Right renal pelvis (tissue), 4 donors: ENCODE measurements around the gene MYH3. TPM values are rescaled to one million over a fixed set of nuclear protein-coding genes. Genes with fewer than 3 reads are reported as not detected.
A peak's percentile ranks its signal among the peaks of the same experiment; 100 is the strongest.

Experiments
- DNase-seq, 4 donors: peaks; one replicate each; pipeline ENCODE4 v3.0.0-alpha.2; 2013; ENCODE audit warnings: low read depth in 4 of 4, low spot score in 3 of 4, missing footprints in 1 of 4
- polyA plus RNA-seq, 4 donors: library from polyadenylated mRNA; unstranded; fragments of 120-200 nt; gene quantifications; one replicate each; pipeline ENCODE4 v1.2.1, GENCODE V29; 2013; ENCODE audit not compliant: insufficient read length in 4 of 4

MYH3 gene
- polyA plus RNA-seq, 4 donors: 2.6 to 4.7 (median 3.1) TPM

- DNase-seq: peak in 3 of 4 donors; percentile 43 to 47 (median 47)
Observed at GRCh38 chr17:10616502-10617119, 40.5 kb downstream of the MYH3 start.

- peak; percentile 50 to 70 (median 60) for DNase-seq
Observed at GRCh38 chr17:10614536-10615155, 42.5 kb downstream of the MYH3 start.

- no peak for DNase-seq
Observed at GRCh38 chr17:10613775-10614513, 43.2 kb downstream of the MYH3 start.

GRCh38 chr17:10612957-10613744, 44.0 kb downstream of the MYH3 start:
- no peak for DNase-seq

- DNase-seq: no peak
Observed at GRCh38 chr17:10610884-10611283, 46.2 kb downstream of the MYH3 start.

- DNase-seq: no peak
Observed at GRCh38 chr17:10608244-10608643, 48.9 kb downstream of the MYH3 start.

- DNase-seq: no peak
Observed at GRCh38 chr17:10606110-10606509, 51.0 kb downstream of the MYH3 start.

GRCh38 chr17:10605221-10605783, 51.8 kb downstream of the MYH3 start:
- DNase-seq: no peak

- DNase-seq: no peak
Observed at GRCh38 chr17:10604521-10604920, 52.6 kb downstream of the MYH3 start.

GRCh38 chr17:10603931-10604330, 53.2 kb downstream of the MYH3 start:
- DNase-seq: no peak

GRCh38 chr17:10600571-10600970, 56.5 kb downstream of the MYH3 start:
- no peak for DNase-seq

GRCh38 chr17:10598621-10599020, 58.5 kb downstream of the MYH3 start:
- no peak for DNase-seq

GRCh38 chr17:10589553-10590145, 67.5 kb downstream of the MYH3 start:
- no peak for DNase-seq

- no peak for DNase-seq
Observed at GRCh38 chr17:10585529-10585928, 71.6 kb downstream of the MYH3 start.

GRCh38 chr17:10583834-10584233, 73.3 kb downstream of the MYH3 start:
- DNase-seq: no peak

- DNase-seq: no peak
Observed at GRCh38 chr17:10579270-10579669, 77.8 kb downstream of the MYH3 start.
